Thyroid gland (tissue), 4 donors: ENCODE results near the gene SLC13A5. TPM values are rescaled to one million over a fixed set of nuclear protein-coding genes. Genes with fewer than 3 reads are reported as not detected.
A peak's percentile ranks its signal among the peaks of the same experiment; 100 is the strongest.
"Not testable (repeated sequence)": the region's sequence is repeated elsewhere in the genome, so short reads cannot be mapped to it uniquely, and the experiment has no call there.

Experiments used
- DNase-seq, 2 donors: peaks; one replicate each; pipeline ENCODE4 v3.0.0-alpha.2; 2019
- H3K27ac ChIP-seq, 3 donors: fragments of 200-600 bp; sonication (generic); 1 replicate in 2 of 3; 2 replicates in 1 of 3; pipeline ENCODE4 v1.5.1; 2016 to 2019; ENCODE audit warnings: mild to moderate bottlenecking in 1 of 3, moderate library complexity in 1 of 3
- H3K27me3 ChIP-seq: fragments of 200-600 bp; sonication (generic); one replicate; pipeline ENCODE4 v1.5.1; 2019
- H3K36me3 ChIP-seq, 2 donors: fragments of 200-600 bp; sonication (generic); one replicate each; pipeline ENCODE4 v1.5.1; 2016 to 2019
- H3K4me1 ChIP-seq, 2 donors: fragments of 200-600 bp; sonication (generic); one replicate each; pipeline ENCODE4 v1.5.1; 2017 to 2019
- H3K4me3 ChIP-seq, 3 donors: fragments of 200-600 bp; sonication (generic); replicated peaks in 1 of 3; 1 replicate in 2 of 3; 2 replicates in 1 of 3; pipeline ENCODE4 v1.5.1; 2016; ENCODE audit warnings: mild to moderate bottlenecking in 1 of 3
- H3K9me3 ChIP-seq: fragments of 200-600 bp; sonication (generic); one replicate; pipeline ENCODE4 v1.5.1; 2017
- POLR2A ChIP-seq, 2 donors: fragments of 450-650 bp; IDR thresholded peaks; one replicate each; pipeline ENCODE4 v1.6.1; 2017; ENCODE audit warnings: antibody characterized with exemption in 2 of 2, mild to moderate bottlenecking in 2 of 2, moderate library complexity in 1 of 2
- WGBS, 2 donors: methylation state at CpG; one replicate each; pipeline ENCODE4 v1.1.5; 2017; 5-methylcytosine and 5-hydroxymethylcytosine counted together
- intact Hi-C: fragments of 100-400 bp; cut with DNase I; formaldehyde crosslinking; loops from one replicate; pipeline ENCODE4 v1.15.1; 2023
- total RNA-seq, 4 donors: library from RNA; depleted of rRNA; stranded (reverse); fragments of >200 nt; gene quantifications; one replicate each; pipeline ENCODE4 v1.2.3, GENCODE V29; 2016
- TF ChIP-seq, protein P1 (sequence below), 6 experiments: fragments of 200-600 bp in 3 of 6; fragments of 450-650 bp in 3 of 6; sonication (generic) in 3 of 6; IDR thresholded peaks; one replicate each; pipeline ENCODE4 v1.5.1; 2016 to 2019; ENCODE audit warnings: antibody characterized with exemption in 6 of 6, mild to moderate bottlenecking in 2 of 6, inconsistent platforms in 1 of 6, moderate library complexity in 1 of 6

The SLC13A5 gene
- total RNA-seq, 4 donors from 2014 or later = 0.27 to 0.63 TPM; not detected in 2

DNA sequence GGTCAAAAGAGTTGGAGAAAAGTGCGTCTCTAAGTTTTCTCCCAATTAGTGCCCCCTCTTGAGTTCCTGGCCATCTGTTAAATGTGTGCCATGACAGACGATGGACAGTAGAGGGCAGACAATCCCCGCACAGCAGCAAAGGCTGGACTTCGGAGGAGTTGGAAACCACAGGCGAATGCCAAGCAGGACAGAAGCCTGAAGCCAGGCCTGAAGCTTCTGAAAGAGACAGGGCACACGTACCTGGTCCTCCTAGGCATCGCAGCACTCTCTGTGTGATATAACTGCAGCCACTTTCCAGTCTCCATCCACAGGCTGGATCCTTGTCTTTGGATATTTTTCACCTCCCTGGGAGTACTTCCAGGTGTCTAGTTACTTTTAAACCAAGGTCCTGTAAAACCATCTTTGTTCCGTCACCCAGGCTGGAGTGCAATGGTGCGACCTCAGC is 47.1 kb downstream of the SLC13A5 start:
- H3K27ac ChIP-seq = no peak overlapping the region
- H3K4me3 ChIP-seq = no peak overlapping the region
- intact Hi-C loops = loop anchor here (10.0 kb wide), 1 partner anchor 179 kb away; no protein-coding TSS in a partner anchor
- H3K36me3 ChIP-seq = no peaks in the 10 kb centered on the region
- no peaks in the 10 kb centered on the region for H3K4me1 ChIP-seq
- H3K9me3 ChIP-seq = no peaks in the 10 kb centered on the region
- peak; percentile 68 to 78 for DNase-seq
- no peaks in the 10 kb centered on the region for H3K27me3 ChIP-seq
- TF ChIP-seq, protein P1, sequence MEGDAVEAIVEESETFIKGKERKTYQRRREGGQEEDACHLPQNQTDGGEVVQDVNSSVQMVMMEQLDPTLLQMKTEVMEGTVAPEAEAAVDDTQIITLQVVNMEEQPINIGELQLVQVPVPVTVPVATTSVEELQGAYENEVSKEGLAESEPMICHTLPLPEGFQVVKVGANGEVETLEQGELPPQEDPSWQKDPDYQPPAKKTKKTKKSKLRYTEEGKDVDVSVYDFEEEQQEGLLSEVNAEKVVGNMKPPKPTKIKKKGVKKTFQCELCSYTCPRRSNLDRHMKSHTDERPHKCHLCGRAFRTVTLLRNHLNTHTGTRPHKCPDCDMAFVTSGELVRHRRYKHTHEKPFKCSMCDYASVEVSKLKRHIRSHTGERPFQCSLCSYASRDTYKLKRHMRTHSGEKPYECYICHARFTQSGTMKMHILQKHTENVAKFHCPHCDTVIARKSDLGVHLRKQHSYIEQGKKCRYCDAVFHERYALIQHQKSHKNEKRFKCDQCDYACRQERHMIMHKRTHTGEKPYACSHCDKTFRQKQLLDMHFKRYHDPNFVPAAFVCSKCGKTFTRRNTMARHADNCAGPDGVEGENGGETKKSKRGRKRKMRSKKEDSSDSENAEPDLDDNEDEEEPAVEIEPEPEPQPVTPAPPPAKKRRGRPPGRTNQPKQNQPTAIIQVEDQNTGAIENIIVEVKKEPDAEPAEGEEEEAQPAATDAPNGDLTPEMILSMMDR (IDR thresholded peaks at IDR 0.05) = peak; percentile 59 to 89 (median 82)
- no peak for TF ChIP-seq POLR2A (IDR thresholded peaks at IDR 0.05)
- 20 to 22% methylated on average over 9 of the region's 9 CpGs for WGBS, 2 donors

DNA sequence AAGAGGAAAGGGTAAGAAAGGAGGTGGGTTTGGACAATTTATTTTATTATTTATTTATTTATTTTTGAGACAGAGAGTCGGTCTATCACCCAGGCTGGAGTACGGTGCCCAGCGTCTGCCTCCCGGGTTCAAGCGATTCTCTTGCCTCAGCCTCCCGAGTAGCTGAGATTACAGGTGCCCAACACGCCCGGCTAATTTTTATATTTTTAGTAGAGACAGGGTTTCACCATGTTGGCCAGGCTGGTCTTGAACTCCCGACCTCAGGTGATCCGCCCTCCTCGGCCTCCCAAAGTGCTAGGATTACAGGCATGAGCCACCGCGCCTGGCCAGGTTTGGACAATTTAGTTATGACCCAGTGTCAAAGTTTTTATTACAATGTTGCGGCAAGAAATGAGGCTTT is 50.0 kb downstream of the SLC13A5 start:
- WGBS, 2 donors = 86 to 94% methylated on average over 14 of the region's 14 CpGs
- H3K4me1 ChIP-seq, DNase-seq, H3K4me3 ChIP-seq, H3K27me3 ChIP-seq, H3K9me3 ChIP-seq, H3K36me3 ChIP-seq, H3K27ac ChIP-seq: not testable (repeated sequence)
- intact Hi-C loops = loop anchor here (10.0 kb wide), 1 partner anchor 182 kb away; no protein-coding TSS in a partner anchor

DNA sequence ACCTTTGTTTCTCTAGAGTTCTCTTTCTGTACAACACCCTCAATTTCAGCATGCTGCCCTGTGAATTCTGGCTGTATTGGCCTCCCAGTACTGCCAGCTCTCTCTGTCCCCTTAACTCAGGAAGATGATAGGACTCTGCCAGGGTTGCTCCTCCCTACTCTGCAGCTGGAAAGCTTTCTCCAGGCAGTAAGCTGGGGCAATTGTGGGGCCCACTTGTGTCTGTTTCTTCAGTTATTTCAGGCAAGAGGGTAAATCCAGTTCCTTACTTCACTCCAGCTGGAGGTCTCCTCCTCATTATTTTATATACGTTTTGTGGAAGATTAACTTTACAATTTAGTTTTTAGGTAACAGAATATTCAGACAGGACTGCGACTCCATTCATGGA is 51.7 kb downstream of the SLC13A5 start:
- no peak for DNase-seq
- no peaks in the 10 kb centered on the region for H3K4me1 ChIP-seq
- intact Hi-C loops = loop anchor here (10.0 kb wide), 1 partner anchor 183 kb away; no protein-coding TSS in a partner anchor
- 83 to 84% methylated on average over 2 of the region's 2 CpGs for WGBS, 2 donors
- H3K4me3 ChIP-seq = no peak overlapping the region
- TF ChIP-seq POLR2A (IDR thresholded peaks at IDR 0.05) = no peak
- TF ChIP-seq, protein P1 (IDR thresholded peaks at IDR 0.05) = no peak
- no peaks in the 10 kb centered on the region for H3K9me3 ChIP-seq
- no peak overlapping the region for H3K27ac ChIP-seq
- H3K27me3 ChIP-seq = no peaks in the 10 kb centered on the region
- H3K36me3 ChIP-seq = no peaks in the 10 kb centered on the region

DNA sequence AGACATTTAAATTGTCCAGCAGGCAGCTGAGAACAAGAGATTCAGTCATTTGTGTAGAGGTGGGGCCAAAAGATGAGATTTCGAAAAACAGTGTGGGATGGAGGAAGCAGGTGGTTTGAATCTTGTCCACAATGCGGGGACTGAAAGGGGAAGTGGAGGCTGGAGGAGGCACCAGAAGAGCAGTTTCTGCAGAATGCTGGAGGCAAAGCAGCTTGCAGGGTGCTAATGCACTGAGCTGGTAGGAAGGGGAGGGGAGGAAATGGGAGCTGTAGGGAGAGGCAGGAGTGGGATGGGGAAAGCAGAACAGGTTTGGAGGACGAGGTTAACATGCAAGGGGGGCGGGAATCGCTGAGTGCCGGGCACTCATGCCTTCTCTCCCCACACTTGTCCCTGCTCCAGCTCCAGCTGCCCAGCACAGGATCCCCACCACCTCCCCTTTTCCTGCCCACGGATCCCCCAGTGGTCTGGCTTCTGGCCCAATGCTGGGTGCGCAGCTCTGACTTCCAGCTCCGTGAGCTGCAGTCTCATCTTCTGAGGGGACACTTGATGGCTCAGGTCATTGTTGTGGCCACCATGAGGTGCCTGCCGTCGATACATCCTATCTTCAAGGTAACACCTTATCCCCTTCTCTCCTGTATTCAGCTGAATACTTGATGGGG is 52.2 kb downstream of the SLC13A5 start:
- intact Hi-C loops = loop anchor here (10.0 kb wide), 1 partner anchor 184 kb away; no protein-coding TSS in a partner anchor
- Histone ChIP-seq H3K27me3 (no peaks in the 10 kb centered on the region), H3K27ac (no peak overlapping the region), H3K4me1 (no peaks in the 10 kb centered on the region), H3K36me3 (no peaks in the 10 kb centered on the region), H3K4me3 (no peak overlapping the region), H3K9me3 (no peaks in the 10 kb centered on the region)
- WGBS, 2 donors = 63 to 68% methylated on average over 11 of the region's 11 CpGs
- TF ChIP-seq, protein P1 (IDR thresholded peaks at IDR 0.05) = no peak
- no peak for TF ChIP-seq POLR2A (IDR thresholded peaks at IDR 0.05)
- DNase-seq = no peak

DNA sequence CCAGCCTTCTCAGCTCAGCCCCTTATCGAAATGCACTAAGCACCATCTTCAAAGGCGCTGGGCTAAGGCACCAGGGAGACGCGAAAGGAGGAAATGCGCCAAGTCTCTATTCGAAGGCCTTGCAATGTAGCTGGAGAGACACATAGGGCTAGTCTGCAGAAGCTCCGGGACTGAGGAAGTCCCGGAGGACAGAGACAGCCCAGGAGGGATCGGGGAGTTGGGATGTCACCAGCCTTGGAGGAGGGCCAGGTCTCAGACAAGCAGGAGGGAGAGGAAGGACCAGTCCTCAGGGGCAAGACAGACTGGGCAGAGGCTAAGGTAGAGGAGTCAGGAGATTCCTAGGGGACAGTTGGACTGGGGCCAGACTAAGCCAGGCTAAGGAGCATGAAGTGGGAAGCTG is 53.1 kb downstream of the SLC13A5 start:
- Histone ChIP-seq H3K27me3 (no peaks in the 10 kb centered on the region), H3K36me3 (no peaks in the 10 kb centered on the region), H3K9me3 (no peaks in the 10 kb centered on the region), H3K4me1 (peaks cover 0 to 4% of the 10 kb centered on the region in 2 donors), H3K27ac (no peak overlapping the region), H3K4me3 (no peak overlapping the region)
- WGBS, 2 donors = 78 to 86% methylated on average over 9 of the region's 9 CpGs
- DNase-seq = no peak
- intact Hi-C loops = loop anchor here (10.0 kb wide), 1 partner anchor 185 kb away; no protein-coding TSS in a partner anchor
- no peak for TF ChIP-seq POLR2A (IDR thresholded peaks at IDR 0.05)
- TF ChIP-seq, protein P1 (IDR thresholded peaks at IDR 0.05) = no peak

DNA sequence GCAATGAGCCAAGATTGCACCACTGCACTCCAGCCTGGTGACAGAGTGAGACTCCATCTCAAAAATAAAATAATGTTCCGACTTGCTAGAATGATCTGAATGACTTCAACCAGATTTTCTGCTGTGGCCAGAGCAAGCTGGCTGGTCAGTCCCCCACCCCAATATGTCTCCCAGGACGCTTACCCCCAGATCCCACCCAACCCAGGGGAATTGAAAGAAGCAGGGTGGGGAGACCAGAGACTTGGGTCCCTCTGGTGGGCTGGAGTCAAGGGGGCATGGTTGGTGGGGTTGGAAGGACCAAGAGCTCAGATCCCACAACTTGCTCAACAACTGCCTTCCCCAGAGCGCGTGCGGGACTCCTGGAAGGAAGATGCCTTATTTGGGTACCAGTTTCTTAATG is 54.8 kb downstream of the SLC13A5 start:
- 87 to 98% methylated on average over 4 to 5 of the region's 5 CpGs for WGBS, 2 donors
- DNase-seq, intact Hi-C loops: not testable (repeated sequence)

More for the DNA sequence above, 54.8 kb downstream of the SLC13A5 start:
- not testable (repeated sequence) for H3K36me3 ChIP-seq, H3K4me3 ChIP-seq, H3K9me3 ChIP-seq, H3K27ac ChIP-seq, H3K27me3 ChIP-seq
- H3K4me1 ChIP-seq = peaks cover 0 to 12% of the 10 kb centered on the region in 2 donors
